Neural crest cell (in vitro differentiated cells): ENCODE data around the gene GRIK3. TPM values are rescaled to one million over a fixed set of nuclear protein-coding genes. Genes with fewer than 3 reads are reported as not detected.

Experiments
- DNase-seq: peaks from one replicate; pipeline ENCODE4 v3.0.0; 2021; ENCODE audit warnings: low read depth, mixed read lengths, low spot score
- H3K27ac Mint-ChIP-seq: one replicate; pipeline ENCODE4 v1.8.0; 2021; ENCODE audit warnings: mild to moderate bottlenecking, mixed read lengths; ENCODE audit not compliant: unreplicated experiment
- H3K27me3 Mint-ChIP-seq: 2 replicates; pipeline ENCODE4 v1.8.0; 2021; ENCODE audit warnings: low read depth, mild to moderate bottlenecking, mixed read lengths
- H3K36me3 Mint-ChIP-seq: 2 replicates; pipeline ENCODE4 v1.8.0; 2021; ENCODE audit warnings: low read depth, mild to moderate bottlenecking, mixed read lengths
- H3K4me1 Mint-ChIP-seq: 2 replicates; pipeline ENCODE4 v1.8.0; 2021; ENCODE audit warnings: mixed read lengths
- H3K4me3 Mint-ChIP-seq: one replicate; pipeline ENCODE4 v1.8.0; 2021; ENCODE audit warnings: mild to moderate bottlenecking, mixed read lengths
- H3K9me3 Mint-ChIP-seq: 2 replicates; pipeline ENCODE4 v1.8.0; 2021; ENCODE audit warnings: mixed read lengths
- CTCF ChIP-seq: fragments of 200-600 bp; sonication (generic); conservative IDR thresholded peaks from 2 replicates; pipeline ENCODE4 v1.5.0; 2021; ENCODE audit warnings: antibody characterized with exemption, mild to moderate bottlenecking
- total RNA-seq: library from RNA; stranded (reverse); gene quantifications from 2 replicates; pipeline ENCODE4 v1.2.1, GENCODE V29; 2021

Gene GRIK3
- total RNA-seq, 1 donor from 2014 or later, result 2.4 TPM

- peak overlapping the region; percentile 19 for H3K27ac Mint-ChIP-seq
- H3K4me3 Mint-ChIP-seq, result no peak overlapping the region
- no peak for DNase-seq
- no peaks in the 10 kb centered on the region for H3K9me3 Mint-ChIP-seq
- H3K4me1 Mint-ChIP-seq, result no peaks in the 10 kb centered on the region
- no peaks in the 10 kb centered on the region for H3K36me3 Mint-ChIP-seq
- TF ChIP-seq CTCF, result no peak
- H3K27me3 Mint-ChIP-seq, result peaks cover 1% of the 10 kb centered on the region
Observed at GRCh38 chr1:36797761-36798160, 236.6 kb downstream of the GRIK3 start.

GRCh38 chr1:36796733-36797132 is 237.6 kb downstream of the GRIK3 start:
- no peak for TF ChIP-seq CTCF
- Mint-ChIP-seq H3K36me3 (no peaks in the 10 kb centered on the region), H3K4me1 (no peaks in the 10 kb centered on the region), H3K4me3 (no peak overlapping the region), H3K27me3 (peaks cover 3% of the 10 kb centered on the region), H3K27ac (no peak overlapping the region), H3K9me3 (no peaks in the 10 kb centered on the region)
- DNase-seq, result no peak

- H3K4me1 Mint-ChIP-seq, result no peaks in the 10 kb centered on the region
- TF ChIP-seq CTCF, result no peak
- no peak overlapping the region for H3K4me3 Mint-ChIP-seq
- H3K27me3 Mint-ChIP-seq, result peaks cover 5% of the 10 kb centered on the region
- H3K9me3 Mint-ChIP-seq, result no peaks in the 10 kb centered on the region
- H3K27ac Mint-ChIP-seq, result no peak overlapping the region
- DNase-seq, result no peak
- no peaks in the 10 kb centered on the region for H3K36me3 Mint-ChIP-seq
Observed at GRCh38 chr1:36796106-36796590, 238.2 kb downstream of the GRIK3 start.

DNA sequence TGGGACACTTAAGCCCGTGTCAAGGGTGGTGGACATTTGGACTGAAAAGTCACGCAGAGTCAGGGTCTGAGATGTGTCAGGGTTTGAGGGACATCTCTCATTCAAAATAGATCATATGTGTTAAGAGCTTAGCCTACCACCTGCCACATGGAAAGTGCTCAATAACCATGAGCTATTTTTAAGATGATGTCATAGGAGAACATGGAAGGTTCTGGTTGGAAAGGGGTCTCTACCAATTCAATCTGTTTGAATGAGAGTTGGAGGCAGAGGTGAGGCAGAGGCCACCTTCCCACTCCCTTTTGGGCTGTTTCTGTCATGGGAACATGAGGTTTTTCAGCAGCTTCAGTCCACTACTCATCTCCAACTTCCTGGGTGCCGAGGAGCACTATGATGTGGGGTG is 239.9 kb downstream of the GRIK3 start:
- no peak for DNase-seq
- H3K4me3 Mint-ChIP-seq, result no peak overlapping the region
- no peaks in the 10 kb centered on the region for H3K9me3 Mint-ChIP-seq
- no peaks in the 10 kb centered on the region for H3K4me1 Mint-ChIP-seq
- H3K27ac Mint-ChIP-seq, result no peak overlapping the region
- H3K27me3 Mint-ChIP-seq, result peaks cover 10% of the 10 kb centered on the region
- H3K36me3 Mint-ChIP-seq, result no peaks in the 10 kb centered on the region
- no peak for TF ChIP-seq CTCF

- Mint-ChIP-seq H3K4me3 (no peak overlapping the region), H3K4me1 (no peaks in the 10 kb centered on the region), H3K9me3 (no peaks in the 10 kb centered on the region), H3K27ac (no peak overlapping the region), H3K27me3 (peaks cover 10% of the 10 kb centered on the region), H3K36me3 (no peaks in the 10 kb centered on the region)
- no peak for TF ChIP-seq CTCF
- DNase-seq, result no peak
Observed at GRCh38 chr1:36793452-36793851, 240.9 kb downstream of the GRIK3 start.

GRCh38 chr1:36792292-36792691 is 242.0 kb downstream of the GRIK3 start:
- peaks cover 10% of the 10 kb centered on the region for H3K27me3 Mint-ChIP-seq
- no peaks in the 10 kb centered on the region for H3K9me3 Mint-ChIP-seq
- H3K4me1 Mint-ChIP-seq, result no peaks in the 10 kb centered on the region
- no peak overlapping the region for H3K27ac Mint-ChIP-seq
- TF ChIP-seq CTCF, result no peak
- H3K4me3 Mint-ChIP-seq, result no peak overlapping the region
- no peaks in the 10 kb centered on the region for H3K36me3 Mint-ChIP-seq
- DNase-seq, result no peak
